ENCODE results near the gene MTOR. TPM values are rescaled to one million over a fixed set of nuclear protein-coding genes. Genes with fewer than 3 reads are reported as not detected.
A peak's percentile ranks its signal among the peaks of the same experiment; 100 is the strongest.

The MTOR gene
- total RNA-seq, 4 donors from 2014 or later, result 37.8 to 46.4 (median 43.9) TPM

- H3K4me1 ChIP-seq, result peaks cover 0 to 23% of the 10 kb centered on the region in 2 donors
- H3K9me3 ChIP-seq, result no peaks in the 10 kb centered on the region
- 73 to 90% methylated on average over 7 of the region's 7 CpGs for WGBS, 2 donors
- no peaks in the 10 kb centered on the region for H3K27me3 ChIP-seq
- H3K36me3 ChIP-seq, result no peaks in the 10 kb centered on the region
- TF ChIP-seq, protein P1, sequence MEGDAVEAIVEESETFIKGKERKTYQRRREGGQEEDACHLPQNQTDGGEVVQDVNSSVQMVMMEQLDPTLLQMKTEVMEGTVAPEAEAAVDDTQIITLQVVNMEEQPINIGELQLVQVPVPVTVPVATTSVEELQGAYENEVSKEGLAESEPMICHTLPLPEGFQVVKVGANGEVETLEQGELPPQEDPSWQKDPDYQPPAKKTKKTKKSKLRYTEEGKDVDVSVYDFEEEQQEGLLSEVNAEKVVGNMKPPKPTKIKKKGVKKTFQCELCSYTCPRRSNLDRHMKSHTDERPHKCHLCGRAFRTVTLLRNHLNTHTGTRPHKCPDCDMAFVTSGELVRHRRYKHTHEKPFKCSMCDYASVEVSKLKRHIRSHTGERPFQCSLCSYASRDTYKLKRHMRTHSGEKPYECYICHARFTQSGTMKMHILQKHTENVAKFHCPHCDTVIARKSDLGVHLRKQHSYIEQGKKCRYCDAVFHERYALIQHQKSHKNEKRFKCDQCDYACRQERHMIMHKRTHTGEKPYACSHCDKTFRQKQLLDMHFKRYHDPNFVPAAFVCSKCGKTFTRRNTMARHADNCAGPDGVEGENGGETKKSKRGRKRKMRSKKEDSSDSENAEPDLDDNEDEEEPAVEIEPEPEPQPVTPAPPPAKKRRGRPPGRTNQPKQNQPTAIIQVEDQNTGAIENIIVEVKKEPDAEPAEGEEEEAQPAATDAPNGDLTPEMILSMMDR (IDR thresholded peaks at IDR 0.05), result no peak
- TF ChIP-seq POLR2A (IDR thresholded peaks at IDR 0.05), result no peak
- no peak overlapping the region for H3K4me3 ChIP-seq (replicated peaks in 1 of 3)
- intact Hi-C loops (cut with DNase I), result no loop called here
- no peak for DNase-seq
- H3K27ac ChIP-seq, result no peak overlapping the region
These were observed 84.0 kb downstream of the MTOR start for GRCh38 chr1:11178021-11179015.

- Histone ChIP-seq H3K9me3 (no peaks in the 10 kb centered on the region), H3K4me1 (peaks cover 0 to 23% of the 10 kb centered on the region in 2 donors), H3K27me3 (no peaks in the 10 kb centered on the region), H3K27ac (peak overlapping the region in 1 of 3 donors; percentile 2), H3K4me3 (replicated peaks in 1 of 3) (no peak overlapping the region), H3K36me3 (no peaks in the 10 kb centered on the region)
- intact Hi-C loops (cut with DNase I), result no loop called here
- DNase-seq, result peak; percentile 83 to 90
- WGBS, 2 donors, result 45 to 75% methylated on average over 4 to 7 of the region's 11 CpGs
- TF ChIP-seq, protein P1 (IDR thresholded peaks at IDR 0.05), result no peak
- TF ChIP-seq POLR2A (IDR thresholded peaks at IDR 0.05), result no peak
These were observed 86.2 kb downstream of the MTOR start for GRCh38 chr1:11176081-11176706.

- Histone ChIP-seq H3K9me3 (no peaks in the 10 kb centered on the region), H3K27ac (no peak overlapping the region), H3K4me1 (peaks cover 0 to 22% of the 10 kb centered on the region in 2 donors), H3K36me3 (no peaks in the 10 kb centered on the region), H3K4me3 (replicated peaks in 1 of 3) (no peak overlapping the region), H3K27me3 (no peaks in the 10 kb centered on the region)
- WGBS, 2 donors, result 95% methylated on average over 10 of the region's 10 CpGs
- peak in 1 of 2 donors; percentile 2 for DNase-seq
- TF ChIP-seq, protein P1 (IDR thresholded peaks at IDR 0.05), result no peak
- no peak for TF ChIP-seq POLR2A (IDR thresholded peaks at IDR 0.05)
- intact Hi-C loops (cut with DNase I), result no loop called here
These were observed 86.9 kb downstream of the MTOR start for GRCh38 chr1:11175461-11175860.

- Histone ChIP-seq H3K4me1 (peaks cover 0 to 14% of the 10 kb centered on the region in 2 donors), H3K27me3 (no peaks in the 10 kb centered on the region), H3K4me3 (replicated peaks in 1 of 3) (no peak overlapping the region), H3K9me3 (no peaks in the 10 kb centered on the region), H3K27ac (no peak overlapping the region), H3K36me3 (no peaks in the 10 kb centered on the region)
- WGBS, 2 donors, result 90 to 93% methylated on average over 7 of the region's 7 CpGs
- intact Hi-C loops (cut with DNase I), result no loop called here
- no peak for DNase-seq
- TF ChIP-seq, protein P1 (IDR thresholded peaks at IDR 0.05), result no peak
- TF ChIP-seq POLR2A (IDR thresholded peaks at IDR 0.05), result no peak
These were observed 87.9 kb downstream of the MTOR start for GRCh38 chr1:11174261-11174942.

Measured in thyroid gland (tissue), 4 donors.